Endothelial cell of umbilical vein (primary cell): Measurements from ENCODE around the gene RGS17. TPM values are rescaled to one million over a fixed set of nuclear protein-coding genes. Genes with fewer than 3 reads are reported as not detected.

ENCODE experiments used
- BruUV-seq: library from RNA; stranded (reverse); fragments of 400-500 nt; replicated peaks from 2 replicates; lab custom pipeline; 2021; lab: Mats Ljungman, UMichigan
- CTCF ChIA-PET: fragments of 300-600, 350-600 bp; sonication (Branson Sonifier 250); formaldehyde crosslinking; loops from one replicate; lab custom pipeline; 2021; ENCODE audit warnings: antibody characterized with exemption, inconsistent platforms; lab: Charles Lee
- POLR2A ChIA-PET: fragments of 300-600, 350-600 bp; sonication (Branson Sonifier 250); formaldehyde crosslinking; loops from one replicate; lab custom pipeline; 2021; ENCODE audit warnings: antibody characterized with exemption, inconsistent platforms; lab: Charles Lee
- DNase-seq: peaks from one replicate; pipeline ENCODE4 v3.0.0-alpha.2; 2011; ENCODE audit warnings: low read depth, low spot score
- FAIRE-seq: peaks from 2 replicates; lab custom pipeline; 2011; peaks lifted over from hg19 to GRCh38; lab: Jason Lieb, UNC
- H2AFZ ChIP-seq: 2 replicates; pipeline ENCODE4 v1.6.0; 2012; ENCODE audit warnings: low read depth, low read length, control low read depth, inconsistent platforms
- H3K27ac ChIP-seq: 2 replicates; pipeline ENCODE4 v1.5.1; 2011; ENCODE audit warnings: low read depth, mild to moderate bottlenecking, control low read depth, low read length, moderate library complexity; ENCODE audit not compliant: insufficient read depth
- H3K27me3 ChIP-seq, 2 experiments: 2 replicates each; pipeline versions ENCODE4 v1.6.0 to v1.6.1; 2011; ENCODE audit warnings: low read length in 2 of 2, mixed read lengths in 1 of 2; ENCODE audit not compliant: control insufficient read depth in 2 of 2, insufficient read depth in 2 of 2
- H3K36me3 ChIP-seq, 2 experiments: 2 replicates in 1 of 2; 3 replicates in 1 of 2; pipeline ENCODE4 v1.5.1; 2011; ENCODE audit warnings: low read length in 2 of 2, mild to moderate bottlenecking in 1 of 2, moderate library complexity in 1 of 2; ENCODE audit not compliant: control insufficient read depth in 2 of 2, insufficient read depth in 2 of 2; ENCODE audit errors: extremely low read depth in 1 of 2
- H3K4me1 ChIP-seq: 3 replicates; pipeline ENCODE4 v1.5.1; 2011; ENCODE audit warnings: mild to moderate bottlenecking, low read length; ENCODE audit not compliant: control insufficient read depth, insufficient read depth; ENCODE audit errors: extremely low read depth
- H3K4me2 ChIP-seq: 2 replicates; pipeline ENCODE4 v1.6.1; 2011; ENCODE audit warnings: low read length, control low read depth, mixed read lengths; ENCODE audit not compliant: insufficient read depth
- H3K4me3 ChIP-seq, 3 experiments: fragments of 200-600 bp in 1 of 3; sonication (generic), shearing (Covaris generic) in 1 of 3; replicated peaks in 1 of 3; 2 replicates each; pipeline ENCODE4 v1.5.1; 2011 to 2016; ENCODE audit warnings: control low read depth in 3 of 3, low read length in 3 of 3, mild to moderate bottlenecking in 2 of 3, inconsistent platforms in 1 of 3, low read depth in 1 of 3, moderate library complexity in 1 of 3; ENCODE audit not compliant: insufficient read depth in 1 of 3
- H3K79me2 ChIP-seq: 2 replicates; pipeline ENCODE4 v1.6.0; 2012; ENCODE audit warnings: low read length, inconsistent platforms; ENCODE audit not compliant: control insufficient read depth, insufficient read depth
- H3K9ac ChIP-seq: replicated peaks from 2 replicates; pipeline ENCODE3; 2011; ENCODE audit warnings: low read length, control low read depth; ENCODE audit not compliant: insufficient read depth; ENCODE audit errors: extremely low read depth
- H3K9me1 ChIP-seq: replicated peaks from 3 replicates; pipeline ENCODE4 v1.6.0; 2011; ENCODE audit warnings: mild to moderate bottlenecking, low read length; ENCODE audit not compliant: control insufficient read depth, insufficient read depth; ENCODE audit errors: extremely low read depth
- H3K9me3 ChIP-seq: replicated peaks from 2 replicates; pipeline ENCODE4 v1.5.1; 2012; ENCODE audit warnings: low read length, inconsistent platforms; ENCODE audit not compliant: control insufficient read depth, insufficient read depth
- H4K20me1 ChIP-seq: replicated peaks from 2 replicates; pipeline ENCODE3; 2011; ENCODE audit warnings: mild to moderate bottlenecking, low read length; ENCODE audit not compliant: control insufficient read depth, insufficient read depth; ENCODE audit errors: extremely low read depth
- CTCF ChIP-seq, 2 donors: IDR thresholded peaks; 1 replicate in 1 of 2; 2 replicates in 1 of 2; pipeline ENCODE4 v1.5.1; 2011; ENCODE audit warnings: low read length in 2 of 2, mild to moderate bottlenecking in 2 of 2, moderate library complexity in 2 of 2, control low read depth in 1 of 2, inconsistent platforms in 1 of 2, low read depth in 1 of 2; ENCODE audit not compliant: insufficient read depth in 1 of 2; ENCODE audit errors: extremely low read depth in 1 of 2
- EZH2 ChIP-seq: IDR thresholded peaks from 2 replicates; pipeline ENCODE4 v1.6.1; 2012; ENCODE audit warnings: borderline replicate concordance, low read depth, mild to moderate bottlenecking, moderate library complexity, low read length, inconsistent platforms; ENCODE audit not compliant: severe bottlenecking
- FOS ChIP-seq: IDR thresholded peaks from 2 replicates; pipeline ENCODE4 v1.6.1; 2011; ENCODE audit warnings: mild to moderate bottlenecking, low read length, moderate library complexity, borderline replicate concordance; ENCODE audit not compliant: insufficient read depth
- JUN ChIP-seq: IDR thresholded peaks from 2 replicates; pipeline ENCODE4 v1.6.1; 2011; ENCODE audit warnings: borderline replicate concordance, low read depth; ENCODE audit not compliant: insufficient read length, insufficient read depth
- MAX ChIP-seq: IDR thresholded peaks from 2 replicates; pipeline ENCODE4 v1.6.1; 2011; ENCODE audit not compliant: insufficient read depth, insufficient read length
- MYC ChIP-seq: IDR thresholded peaks from one replicate; pipeline ENCODE4 v1.6.1; 2011; ENCODE audit warnings: mild to moderate bottlenecking, low read depth, low read length
- POLR2A ChIP-seq: IDR thresholded peaks from 2 replicates; pipeline ENCODE4 v1.6.1; 2012; ENCODE audit warnings: low read depth, mild to moderate bottlenecking, control low read depth, low read length
- POLR2AphosphoS5 ChIP-seq: IDR thresholded peaks from 2 replicates; pipeline ENCODE4 v1.6.1; 2012; ENCODE audit warnings: low read depth, mild to moderate bottlenecking, control low read depth, low read length, moderate library complexity; ENCODE audit not compliant: insufficient read depth
- dilution Hi-C: fragments of 300-500 bp; cut with MboI; formaldehyde crosslinking; loops from one replicate; pipeline ENCODE4 v1.15.0; 2019; ENCODE audit warnings: low sequenced_read_pairs; ENCODE audit not compliant: extremely low pct_ligation_motif_present
- intact Hi-C: fragments of 100-400 bp; cut with micrococcal nuclease; formaldehyde crosslinking; loops from one replicate; pipeline ENCODE4 v1.10.0; 2022
- polyA plus RNA-seq, 4 experiments: library from polyadenylated mRNA; depleted of rRNA in 3 of 4; stranded (reverse) in 3 of 4; unstranded in 1 of 4; fragments of >200 nt; gene quantifications; 2 replicates each; pipeline versions ENCODE4 v1.2.1 to v1.2.3, GENCODE V29; 2011 to 2012; ENCODE audit warnings: missing spikeins in 1 of 4
- total RNA-seq: library from RNA; stranded (reverse); gene quantifications from 2 replicates; pipeline ENCODE4 v1.2.3, GENCODE V29; 2021

Gene RGS17
- total and polyA plus RNA-seq, 2 donors (not counting 3 experiments of a cell fraction or from before 2014, with no cell fraction given) = 0.40 to 1.1 TPM

GRCh38 chr6:153059311-153059710 lies 71.8 kb downstream of the RGS17 start:
- FAIRE-seq (no peak), DNase-seq (no peak)
- H3K27ac ChIP-seq = no peak overlapping the region
- TF ChIP-seq POLR2AphosphoS5 (no peak), FOS (no peak), EZH2 (no peak), MYC (no peak), POLR2A (no peak), JUN (no peak)
- H3K9me1 ChIP-seq = no peaks in the 10 kb centered on the region
- dilution Hi-C loops (no loop called here), intact Hi-C loops (no loop called here)
- ChIA-PET CTCF (interaction anchor here (0.9 to 1.2 kb wide), 2 partner anchors 49 to 52 kb away, joined by 3 to 5 read pairs; no protein-coding TSS in a partner anchor), POLR2A (no interaction called here)
- no TSS peak for BruUV-seq
- no peaks in the 10 kb centered on the region for H4K20me1 ChIP-seq
- H3K36me3 ChIP-seq = no peaks in the 10 kb centered on the region
- no peaks in the 10 kb centered on the region for H3K79me2 ChIP-seq
- H3K4me3 ChIP-seq = no peak overlapping the region
- no peaks in the 10 kb centered on the region for H3K4me1 ChIP-seq
- no peak overlapping the region for H3K9ac ChIP-seq
- H3K27me3 ChIP-seq = no peaks in the 10 kb centered on the region
- H3K9me3 ChIP-seq = no peaks in the 10 kb centered on the region
- H2AFZ ChIP-seq = no peak overlapping the region
- no peak overlapping the region for H3K4me2 ChIP-seq

- Histone ChIP-seq H3K27ac (no peak overlapping the region), H3K27me3 (no peaks in the 10 kb centered on the region), H3K4me1 (no peaks in the 10 kb centered on the region), H3K36me3 (no peaks in the 10 kb centered on the region), H2AFZ (no peak overlapping the region), H3K79me2 (no peaks in the 10 kb centered on the region), H3K9ac (no peak overlapping the region), H3K9me1 (no peaks in the 10 kb centered on the region), H3K9me3 (no peaks in the 10 kb centered on the region), H3K4me3 (no peak overlapping the region), H4K20me1 (no peaks in the 10 kb centered on the region), H3K4me2 (no peak overlapping the region)
- DNase-seq = no peak
- intact Hi-C loops = no loop called here
- CTCF ChIA-PET = interaction anchor here (0.9 to 1.2 kb wide), 2 partner anchors 49 to 52 kb away, joined by 3 to 5 read pairs; no protein-coding TSS in a partner anchor
- BruUV-seq = no TSS peak
- TF ChIP-seq MAX (no peak), CTCF (IDR thresholded peaks at IDR 0.05; ENCODE audit: extremely low read depth in 1 of 2, insufficient read depth in 1 of 2, low read depth in 1 of 2, low read length in 2 of 2) (no peak), POLR2AphosphoS5 (no peak), EZH2 (no peak)
- dilution Hi-C loops = no loop called here
- FAIRE-seq = no peak
- POLR2A ChIA-PET = no interaction called here
These were observed 72.2 kb downstream of the RGS17 start for GRCh38 chr6:153058909-153059308.
